Astrocyte of the cerebellum (primary cell): ENCODE data around the gene DHRS4L2.
"Not testable (repeated sequence)": the region's sequence is repeated elsewhere in the genome, so short reads cannot be mapped to it uniquely, and the experiment has no call there.

ENCODE experiments used
- DNase-seq: peaks from one replicate; pipeline ENCODE4 v3.0.0-alpha.2; 2011; ENCODE audit warnings: low read depth
- H3K4me3 ChIP-seq: 2 replicates; pipeline ENCODE4 v1.5.1; 2011; ENCODE audit warnings: mild to moderate bottlenecking, low read depth, low read length, moderate library complexity
- in situ Hi-C: cut with HindIII; loops from 2 replicates; pipeline ENCODE4 v1.10.0; 2017; ENCODE audit warnings: low sequenced_read_pairs
- TF ChIP-seq, protein P1 (sequence below): IDR thresholded peaks from 2 replicates; pipeline ENCODE4 v1.5.1; 2012; ENCODE audit warnings: low read length, low read depth, moderate library complexity, mild to moderate bottlenecking; ENCODE audit errors: missing control alignments

Gene DHRS4L2

DNA sequence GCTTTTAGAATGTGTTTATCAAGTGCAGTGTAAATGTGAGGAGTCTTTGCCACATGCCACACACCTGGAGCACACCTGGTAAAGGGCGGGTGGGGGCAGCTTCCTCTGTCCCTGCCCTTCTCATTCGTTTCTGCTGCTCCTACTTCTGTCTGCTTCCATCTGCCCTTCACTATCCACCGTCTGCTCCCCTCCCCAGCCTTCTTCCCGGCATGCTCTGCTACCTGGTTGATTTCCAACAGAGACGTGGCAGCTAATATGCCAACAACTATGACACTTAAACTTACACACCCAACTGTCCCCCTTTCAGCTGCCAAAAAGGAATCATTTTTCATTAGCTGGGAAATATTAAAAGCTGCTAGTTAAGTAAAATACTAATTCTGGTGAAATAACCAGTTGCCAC lies 54.0 kb downstream of the DHRS4L2 start:
- DNase-seq, result no peak
- TF ChIP-seq, protein P1, sequence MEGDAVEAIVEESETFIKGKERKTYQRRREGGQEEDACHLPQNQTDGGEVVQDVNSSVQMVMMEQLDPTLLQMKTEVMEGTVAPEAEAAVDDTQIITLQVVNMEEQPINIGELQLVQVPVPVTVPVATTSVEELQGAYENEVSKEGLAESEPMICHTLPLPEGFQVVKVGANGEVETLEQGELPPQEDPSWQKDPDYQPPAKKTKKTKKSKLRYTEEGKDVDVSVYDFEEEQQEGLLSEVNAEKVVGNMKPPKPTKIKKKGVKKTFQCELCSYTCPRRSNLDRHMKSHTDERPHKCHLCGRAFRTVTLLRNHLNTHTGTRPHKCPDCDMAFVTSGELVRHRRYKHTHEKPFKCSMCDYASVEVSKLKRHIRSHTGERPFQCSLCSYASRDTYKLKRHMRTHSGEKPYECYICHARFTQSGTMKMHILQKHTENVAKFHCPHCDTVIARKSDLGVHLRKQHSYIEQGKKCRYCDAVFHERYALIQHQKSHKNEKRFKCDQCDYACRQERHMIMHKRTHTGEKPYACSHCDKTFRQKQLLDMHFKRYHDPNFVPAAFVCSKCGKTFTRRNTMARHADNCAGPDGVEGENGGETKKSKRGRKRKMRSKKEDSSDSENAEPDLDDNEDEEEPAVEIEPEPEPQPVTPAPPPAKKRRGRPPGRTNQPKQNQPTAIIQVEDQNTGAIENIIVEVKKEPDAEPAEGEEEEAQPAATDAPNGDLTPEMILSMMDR, result no peak
- no peak overlapping the region for H3K4me3 ChIP-seq
- in situ Hi-C loops, result no loop called here

DNA sequence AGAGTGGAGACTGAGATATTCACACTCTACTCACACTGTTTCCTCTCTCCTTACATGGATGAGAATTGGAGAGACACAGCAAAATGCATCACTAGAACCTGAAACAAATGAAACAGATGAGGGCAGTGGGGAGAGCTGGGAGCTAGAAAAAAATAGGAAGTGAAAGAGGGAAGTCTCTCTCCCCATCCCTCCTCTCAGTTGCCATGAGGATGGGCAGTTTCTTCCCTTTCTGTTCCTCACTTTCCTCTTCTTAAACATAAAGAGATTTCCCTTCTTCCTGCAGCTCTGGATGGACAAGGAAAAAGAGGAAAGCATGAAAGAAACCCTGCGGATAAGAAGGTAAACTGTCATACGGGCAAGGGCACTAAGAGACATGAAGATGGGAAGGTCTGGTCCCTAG lies 60.3 kb downstream of the DHRS4L2 start:
- H3K4me3 ChIP-seq, in situ Hi-C loops, DNase-seq: not testable (repeated sequence)

DNA sequence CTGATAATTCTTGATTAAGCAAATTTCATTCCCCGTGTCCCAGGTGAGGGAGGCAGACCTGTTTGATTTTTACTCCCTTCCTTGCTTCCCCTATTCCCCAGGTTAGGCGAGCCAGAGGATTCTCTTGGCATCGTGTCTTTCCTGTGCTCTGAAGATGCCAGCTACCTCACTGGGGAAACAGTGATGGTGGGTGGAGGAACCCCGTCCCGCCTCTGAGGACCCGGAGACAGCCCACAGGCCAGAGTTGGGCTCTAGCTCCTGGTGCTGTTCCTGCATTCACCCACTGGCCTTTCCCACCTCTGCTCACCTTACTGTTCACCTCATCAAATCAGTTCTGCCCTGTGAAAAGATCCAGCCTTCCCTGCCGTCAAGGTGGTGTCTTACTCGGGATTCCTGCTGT lies 62.0 kb downstream of the DHRS4L2 start:
- H3K4me3 ChIP-seq, in situ Hi-C loops, DNase-seq: not testable (repeated sequence)

DNA sequence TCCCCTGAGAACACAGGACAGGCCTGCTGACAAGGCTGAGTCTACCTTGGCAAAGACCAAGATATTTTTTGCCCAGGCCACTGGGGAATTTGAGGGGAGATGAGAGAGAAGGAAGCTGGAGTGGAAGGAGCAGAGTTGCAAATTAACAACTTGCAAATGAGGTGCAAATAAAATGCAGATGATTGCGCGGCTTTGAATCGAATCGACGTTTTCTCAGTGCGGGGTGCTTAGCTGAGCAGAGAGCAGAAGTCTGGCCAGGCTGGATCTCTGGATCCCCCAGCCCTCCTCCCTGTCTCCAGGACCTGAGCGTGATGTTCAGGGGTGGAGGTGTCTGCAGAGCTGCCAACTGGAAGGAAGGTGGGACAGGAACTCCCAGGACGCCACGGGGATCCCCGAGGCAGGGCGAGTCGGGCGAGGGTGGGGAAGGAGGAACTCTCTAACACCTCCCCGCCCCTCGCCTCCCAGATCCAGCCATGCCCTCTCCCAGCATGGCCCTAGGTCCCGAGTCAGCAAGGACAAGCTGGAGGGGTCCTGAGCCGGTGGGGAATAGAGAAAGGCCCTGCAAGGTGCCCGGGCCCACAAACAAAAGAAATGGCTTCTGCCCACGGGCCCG lies 62.6 kb downstream of the DHRS4L2 start:
- in situ Hi-C loops, result no loop called here

DNA sequence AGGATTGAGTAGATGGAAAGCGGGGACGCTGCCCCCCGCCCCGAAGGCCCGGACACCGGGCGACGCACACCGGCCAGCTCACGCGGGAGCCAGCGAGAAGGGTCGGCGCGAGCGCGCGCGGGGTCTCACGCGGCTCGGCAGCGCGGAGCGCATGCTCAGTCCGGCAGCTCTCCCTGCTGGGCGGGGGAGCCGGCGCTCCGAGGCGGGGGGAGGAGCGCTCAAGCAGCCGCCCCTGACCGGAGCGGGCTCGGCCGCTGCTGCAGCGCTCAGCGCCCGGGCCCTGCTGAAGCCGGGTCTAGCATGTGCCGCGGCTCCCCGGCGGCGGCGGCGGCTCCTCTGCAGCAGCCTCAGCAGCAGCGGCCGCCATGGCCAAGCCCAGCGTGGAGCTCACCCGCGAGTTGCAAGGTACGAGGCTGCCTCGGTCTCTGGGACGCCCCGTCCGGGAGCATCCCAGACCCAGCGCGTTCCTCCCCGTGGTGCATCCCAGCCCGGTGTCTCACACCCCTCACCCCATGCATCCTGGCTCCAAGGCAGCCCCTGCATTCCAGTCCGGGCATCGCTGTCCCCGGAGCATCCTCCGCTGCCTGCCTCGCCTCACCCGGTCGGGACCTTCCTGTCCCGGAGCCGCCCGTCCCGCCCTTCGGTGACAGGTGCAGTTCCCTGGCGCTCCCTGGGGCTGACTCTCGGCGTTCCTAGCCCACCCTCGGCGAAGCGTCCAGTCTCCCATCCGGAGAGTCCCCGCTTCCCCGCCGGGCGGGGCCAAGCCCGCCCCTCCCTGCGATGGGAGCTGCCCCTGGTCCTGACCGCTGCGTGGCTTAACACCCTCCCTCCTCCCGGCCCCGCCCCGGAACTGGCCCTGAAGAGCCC lies 63.3 kb downstream of the DHRS4L2 start, which contains the start of gene CARMIL3:
Gene CARMIL3 (plus strand): TSS at position 221 of the 867 bp plus-strand sequence. CDS start 145 bp downstream, at position 366.
- DNase-seq, result no peak
- in situ Hi-C loops, result no loop called here
- TF ChIP-seq, protein P1, result no peak
- H3K4me3 ChIP-seq, result peak within 1 kb of the TSS; percentile 48

More for the DNA sequence above, 62.6 kb downstream of the DHRS4L2 start:
- TF ChIP-seq, protein P1, result no peak
- DNase-seq, result no peak
- H3K4me3 ChIP-seq, result peak overlapping the region; percentile 48

DNA sequence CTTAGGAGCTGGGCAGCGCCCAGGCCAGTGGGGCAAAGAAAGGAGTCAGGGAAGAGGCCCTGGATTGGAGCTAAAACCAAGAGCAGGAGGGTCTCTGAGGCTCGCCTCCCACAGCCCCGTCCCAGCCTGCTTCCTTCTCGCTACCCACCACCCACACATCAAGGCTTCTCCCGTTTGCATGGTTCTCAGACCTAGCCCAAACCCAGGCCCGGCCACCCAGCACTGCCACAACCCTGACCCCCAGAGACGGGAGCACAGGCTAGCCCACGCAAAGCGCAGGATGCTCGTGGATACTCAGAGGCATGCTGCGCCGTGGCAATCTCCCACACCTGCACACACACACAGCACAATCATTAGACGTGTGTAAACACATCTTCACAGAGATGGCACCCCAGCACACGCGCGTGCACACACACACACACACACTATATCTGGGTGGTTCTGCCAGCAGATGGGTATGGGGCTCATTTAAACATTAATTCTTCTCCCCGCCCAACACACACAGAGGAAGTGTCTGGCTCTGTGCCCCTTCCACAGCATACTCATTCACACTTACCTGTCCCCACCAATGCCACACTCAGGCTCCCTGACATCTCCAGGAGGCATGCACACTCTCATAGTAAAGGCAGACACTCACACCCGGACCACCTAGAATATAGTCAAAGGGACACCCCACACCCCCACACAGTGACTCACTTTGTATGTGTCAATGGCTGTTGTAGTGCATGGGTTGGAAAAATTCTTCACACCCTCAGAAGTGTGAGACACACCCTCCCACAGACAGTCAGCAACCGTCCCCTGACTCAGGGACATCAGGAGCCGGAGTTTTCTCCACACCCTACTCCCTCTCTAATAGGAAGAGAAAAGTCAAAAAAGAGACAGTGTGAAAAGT lies 64.2 kb downstream of the DHRS4L2 start:
- peak overlapping the region; percentile 48 for H3K4me3 ChIP-seq
- TF ChIP-seq, protein P1, result no peak
- in situ Hi-C loops, result no loop called here
- no peak for DNase-seq

DNA sequence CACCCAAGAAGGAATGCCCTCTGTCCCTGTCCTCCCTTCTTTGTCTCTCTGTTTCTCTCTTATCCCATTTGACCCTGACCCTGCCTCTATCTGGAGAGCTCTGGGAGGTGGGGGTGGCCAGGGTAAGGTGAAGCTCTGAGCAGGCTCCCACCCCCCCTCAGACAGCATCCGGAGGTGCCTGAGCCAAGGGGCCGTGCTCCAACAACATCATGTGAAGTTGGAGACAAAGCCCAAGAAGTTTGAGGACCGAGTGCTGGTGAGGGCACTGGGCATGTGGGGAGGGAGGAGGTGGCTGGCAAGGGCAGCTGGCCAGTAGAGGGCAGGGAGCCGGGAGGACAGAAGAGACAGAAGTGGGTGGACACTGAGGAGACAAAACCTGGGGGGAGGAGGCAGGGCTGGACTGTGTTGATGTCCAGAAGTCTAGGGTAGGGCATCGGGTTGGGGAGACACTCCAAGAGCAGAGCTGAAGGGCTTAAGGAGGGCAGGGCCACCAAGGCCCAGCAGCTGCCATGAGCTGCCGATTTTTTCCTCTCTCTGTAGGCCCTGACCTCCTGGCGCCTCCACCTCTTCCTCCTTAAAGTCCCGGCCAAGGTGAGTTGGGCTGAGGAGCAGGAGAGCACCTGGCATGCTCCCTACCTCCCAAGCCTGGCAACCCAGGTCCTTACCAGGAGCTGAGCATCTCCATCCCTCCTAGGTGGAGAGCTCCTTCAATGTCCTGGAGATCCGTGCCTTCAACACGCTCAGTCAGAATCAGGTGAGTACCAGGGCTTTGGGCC lies 65.0 kb downstream of the DHRS4L2 start:
- in situ Hi-C loops, result no loop called here
- DNase-seq, result no peak
- no peak overlapping the region for H3K4me3 ChIP-seq
- TF ChIP-seq, protein P1, result no peak
